Suprapubic skin (tissue), 4 donors: ENCODE measurements around the gene SNX12.

Experiments used
- POLR2A ChIP-seq, 2 donors: fragments of 450-650 bp; IDR thresholded peaks; one replicate each; pipeline ENCODE4 v1.6.1; 2017; ENCODE audit warnings: antibody characterized with exemption in 2 of 2, mild to moderate bottlenecking in 2 of 2, moderate library complexity in 2 of 2
- POLR2AphosphoS5 ChIP-seq, 3 donors: sonication (generic); formaldehyde crosslinking; IDR thresholded peaks; one replicate each; pipeline ENCODE4 v1.6.1; 2017; ENCODE audit warnings: antibody characterized with exemption in 3 of 3
- TF ChIP-seq, protein P1 (sequence below), 2 donors: fragments of 200-600 bp in 1 of 2; fragments of 450-650 bp in 1 of 2; sonication (generic) in 1 of 2; IDR thresholded peaks; one replicate each; pipeline ENCODE4 v1.5.1; 2016 to 2019; ENCODE audit warnings: antibody characterized with exemption in 2 of 2, mild to moderate bottlenecking in 1 of 2, moderate library complexity in 1 of 2

GRCh38 chrX:71099736-71100135, 31.6 kb upstream of the SNX12 start:
- TF ChIP-seq POLR2AphosphoS5 (IDR thresholded peaks at IDR 0.05) (no peak), POLR2A (IDR thresholded peaks at IDR 0.05) (no peak)
- TF ChIP-seq, protein P1, sequence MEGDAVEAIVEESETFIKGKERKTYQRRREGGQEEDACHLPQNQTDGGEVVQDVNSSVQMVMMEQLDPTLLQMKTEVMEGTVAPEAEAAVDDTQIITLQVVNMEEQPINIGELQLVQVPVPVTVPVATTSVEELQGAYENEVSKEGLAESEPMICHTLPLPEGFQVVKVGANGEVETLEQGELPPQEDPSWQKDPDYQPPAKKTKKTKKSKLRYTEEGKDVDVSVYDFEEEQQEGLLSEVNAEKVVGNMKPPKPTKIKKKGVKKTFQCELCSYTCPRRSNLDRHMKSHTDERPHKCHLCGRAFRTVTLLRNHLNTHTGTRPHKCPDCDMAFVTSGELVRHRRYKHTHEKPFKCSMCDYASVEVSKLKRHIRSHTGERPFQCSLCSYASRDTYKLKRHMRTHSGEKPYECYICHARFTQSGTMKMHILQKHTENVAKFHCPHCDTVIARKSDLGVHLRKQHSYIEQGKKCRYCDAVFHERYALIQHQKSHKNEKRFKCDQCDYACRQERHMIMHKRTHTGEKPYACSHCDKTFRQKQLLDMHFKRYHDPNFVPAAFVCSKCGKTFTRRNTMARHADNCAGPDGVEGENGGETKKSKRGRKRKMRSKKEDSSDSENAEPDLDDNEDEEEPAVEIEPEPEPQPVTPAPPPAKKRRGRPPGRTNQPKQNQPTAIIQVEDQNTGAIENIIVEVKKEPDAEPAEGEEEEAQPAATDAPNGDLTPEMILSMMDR (IDR thresholded peaks at IDR 0.05), result no peak
